ENCODE data around the gene PCNX3. TPM values are rescaled to one million over a fixed set of nuclear protein-coding genes. Genes with fewer than 3 reads are reported as not detected.

PCNX3 gene
- total RNA-seq, 1 experiment from 2014 or later, result 74.5 TPM

DNA sequence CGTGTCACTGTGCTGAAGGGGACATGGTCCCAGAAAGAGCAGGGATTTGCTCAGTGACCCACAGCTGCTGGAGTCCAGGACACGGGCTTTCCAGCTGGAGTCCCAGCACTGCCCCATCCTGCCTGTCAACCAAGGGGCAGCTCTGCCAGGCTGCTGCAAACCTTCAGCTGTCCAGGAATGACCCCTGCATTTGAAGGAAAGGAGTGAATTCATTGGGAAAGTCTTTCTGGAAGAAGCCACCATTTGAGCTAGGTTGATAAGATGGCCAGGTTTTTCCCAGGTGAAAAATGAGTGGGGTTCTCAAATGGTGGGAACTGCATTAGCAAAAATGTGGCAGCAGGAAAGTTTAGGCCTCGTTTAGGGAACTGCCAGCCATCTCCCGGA is 29.3 kb upstream of the PCNX3 start:
- no peak for TF ChIP-seq POLR2AphosphoS5 (IDR thresholded peaks at IDR 0.05; ENCODE audit: low read depth, low read length)
- TF ChIP-seq SIN3A (IDR thresholded peaks at IDR 0.05; ENCODE audit: borderline replicate concordance, insufficient read depth, low read depth, low read length), result no peak
- TF ChIP-seq TCF7L2 (IDR thresholded peaks at IDR 0.05; ENCODE audit: low read depth, low read length), result no peak
- TF ChIP-seq, protein P1, sequence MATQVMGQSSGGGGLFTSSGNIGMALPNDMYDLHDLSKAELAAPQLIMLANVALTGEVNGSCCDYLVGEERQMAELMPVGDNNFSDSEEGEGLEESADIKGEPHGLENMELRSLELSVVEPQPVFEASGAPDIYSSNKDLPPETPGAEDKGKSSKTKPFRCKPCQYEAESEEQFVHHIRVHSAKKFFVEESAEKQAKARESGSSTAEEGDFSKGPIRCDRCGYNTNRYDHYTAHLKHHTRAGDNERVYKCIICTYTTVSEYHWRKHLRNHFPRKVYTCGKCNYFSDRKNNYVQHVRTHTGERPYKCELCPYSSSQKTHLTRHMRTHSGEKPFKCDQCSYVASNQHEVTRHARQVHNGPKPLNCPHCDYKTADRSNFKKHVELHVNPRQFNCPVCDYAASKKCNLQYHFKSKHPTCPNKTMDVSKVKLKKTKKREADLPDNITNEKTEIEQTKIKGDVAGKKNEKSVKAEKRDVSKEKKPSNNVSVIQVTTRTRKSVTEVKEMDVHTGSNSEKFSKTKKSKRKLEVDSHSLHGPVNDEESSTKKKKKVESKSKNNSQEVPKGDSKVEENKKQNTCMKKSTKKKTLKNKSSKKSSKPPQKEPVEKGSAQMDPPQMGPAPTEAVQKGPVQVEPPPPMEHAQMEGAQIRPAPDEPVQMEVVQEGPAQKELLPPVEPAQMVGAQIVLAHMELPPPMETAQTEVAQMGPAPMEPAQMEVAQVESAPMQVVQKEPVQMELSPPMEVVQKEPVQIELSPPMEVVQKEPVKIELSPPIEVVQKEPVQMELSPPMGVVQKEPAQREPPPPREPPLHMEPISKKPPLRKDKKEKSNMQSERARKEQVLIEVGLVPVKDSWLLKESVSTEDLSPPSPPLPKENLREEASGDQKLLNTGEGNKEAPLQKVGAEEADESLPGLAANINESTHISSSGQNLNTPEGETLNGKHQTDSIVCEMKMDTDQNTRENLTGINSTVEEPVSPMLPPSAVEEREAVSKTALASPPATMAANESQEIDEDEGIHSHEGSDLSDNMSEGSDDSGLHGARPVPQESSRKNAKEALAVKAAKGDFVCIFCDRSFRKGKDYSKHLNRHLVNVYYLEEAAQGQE (IDR thresholded peaks at IDR 0.05; ENCODE audit: insufficient read depth in 1 of 2, low read depth in 2 of 2, low read length in 1 of 2), result no peak
- TF ChIP-seq, protein P2, sequence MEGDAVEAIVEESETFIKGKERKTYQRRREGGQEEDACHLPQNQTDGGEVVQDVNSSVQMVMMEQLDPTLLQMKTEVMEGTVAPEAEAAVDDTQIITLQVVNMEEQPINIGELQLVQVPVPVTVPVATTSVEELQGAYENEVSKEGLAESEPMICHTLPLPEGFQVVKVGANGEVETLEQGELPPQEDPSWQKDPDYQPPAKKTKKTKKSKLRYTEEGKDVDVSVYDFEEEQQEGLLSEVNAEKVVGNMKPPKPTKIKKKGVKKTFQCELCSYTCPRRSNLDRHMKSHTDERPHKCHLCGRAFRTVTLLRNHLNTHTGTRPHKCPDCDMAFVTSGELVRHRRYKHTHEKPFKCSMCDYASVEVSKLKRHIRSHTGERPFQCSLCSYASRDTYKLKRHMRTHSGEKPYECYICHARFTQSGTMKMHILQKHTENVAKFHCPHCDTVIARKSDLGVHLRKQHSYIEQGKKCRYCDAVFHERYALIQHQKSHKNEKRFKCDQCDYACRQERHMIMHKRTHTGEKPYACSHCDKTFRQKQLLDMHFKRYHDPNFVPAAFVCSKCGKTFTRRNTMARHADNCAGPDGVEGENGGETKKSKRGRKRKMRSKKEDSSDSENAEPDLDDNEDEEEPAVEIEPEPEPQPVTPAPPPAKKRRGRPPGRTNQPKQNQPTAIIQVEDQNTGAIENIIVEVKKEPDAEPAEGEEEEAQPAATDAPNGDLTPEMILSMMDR (IDR thresholded peaks at IDR 0.05), result no peak
- POLR2A ChIA-PET, result no interaction called here
- H3K9me3 ChIP-seq (ENCODE audit: control insufficient read depth, insufficient read depth, low read depth, low read length), result no peaks in the 10 kb centered on the region
- no peak overlapping the region for H3K27ac ChIP-seq (ENCODE audit: low read length)
- in situ Hi-C loops (cut with HindIII; ENCODE audit: low pct_unique_long_range_greater_than_20kb, low sequenced_read_pairs) (no loop called here), intact Hi-C loops (cut with micrococcal nuclease; ENCODE audit: unreplicated experiment) (no loop called here)
- no TSS peak for BruUV-seq (replicated peaks)
- no peak overlapping the region for H3K4me3 ChIP-seq (ENCODE audit: low read depth in 2 of 2, low read length in 2 of 2)
- peaks cover 17% of the 10 kb centered on the region for H3K4me1 ChIP-seq (ENCODE audit: control insufficient read depth, insufficient read depth, low read length)
- ATAC-seq (no peak), DNase-seq (ENCODE audit: low read depth, low spot score) (no peak)
- CTCF ChIA-PET, result no interaction called here
- H3K36me3 ChIP-seq (ENCODE audit: control insufficient read depth, insufficient read depth, low read length), result peaks cover 6% of the 10 kb centered on the region
- H3K27me3 ChIP-seq (ENCODE audit: control insufficient read depth, insufficient read depth, low read length), result no peaks in the 10 kb centered on the region

DNA sequence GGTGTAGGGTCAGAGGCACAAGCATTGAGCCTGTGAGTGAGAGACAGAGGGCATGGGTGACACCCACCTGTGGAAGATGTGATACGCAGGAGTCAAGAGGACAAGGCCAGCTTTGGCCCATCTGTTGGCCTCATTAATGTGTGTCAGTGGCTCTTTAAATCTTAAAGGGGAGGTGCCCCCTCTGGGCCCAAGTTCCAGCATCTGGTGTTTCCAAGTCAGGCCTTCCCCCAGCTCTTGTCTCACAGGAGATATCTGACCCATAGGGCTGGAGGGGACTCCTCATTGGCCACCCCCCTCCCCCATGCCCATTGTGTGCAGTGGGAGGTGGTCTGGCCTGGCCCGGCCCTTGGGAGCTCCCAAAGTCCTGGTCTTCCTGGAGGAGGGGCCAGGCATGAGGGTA is 28.9 kb upstream of the PCNX3 start:
- intact Hi-C loops (cut with micrococcal nuclease; ENCODE audit: unreplicated experiment), result no loop called here
- TF ChIP-seq, protein P1 (IDR thresholded peaks at IDR 0.05; ENCODE audit: insufficient read depth in 1 of 2, low read depth in 2 of 2, low read length in 1 of 2), result no peak
- no peak for TF ChIP-seq POLR2AphosphoS5 (IDR thresholded peaks at IDR 0.05; ENCODE audit: low read depth, low read length)
- TF ChIP-seq TCF7L2 (IDR thresholded peaks at IDR 0.05; ENCODE audit: low read depth, low read length), result no peak
- TF ChIP-seq, protein P2 (IDR thresholded peaks at IDR 0.05), result no peak
- TF ChIP-seq SIN3A (IDR thresholded peaks at IDR 0.05; ENCODE audit: borderline replicate concordance, insufficient read depth, low read depth, low read length), result no peak
- BruUV-seq (replicated peaks), result no TSS peak
- ATAC-seq (no peak), DNase-seq (ENCODE audit: low read depth, low spot score) (no peak)
- in situ Hi-C loops (cut with HindIII; ENCODE audit: low pct_unique_long_range_greater_than_20kb, low sequenced_read_pairs), result no loop called here
- H3K27ac ChIP-seq (ENCODE audit: low read length), result no peak overlapping the region
- H3K4me1 ChIP-seq (ENCODE audit: control insufficient read depth, insufficient read depth, low read length), result peaks cover 17% of the 10 kb centered on the region
- ChIA-PET POLR2A (no interaction called here), CTCF (no interaction called here)
- H3K27me3 ChIP-seq (ENCODE audit: control insufficient read depth, insufficient read depth, low read length), result no peaks in the 10 kb centered on the region
- no peak overlapping the region for H3K4me3 ChIP-seq (ENCODE audit: low read depth in 2 of 2, low read length in 2 of 2)
- H3K36me3 ChIP-seq (ENCODE audit: control insufficient read depth, insufficient read depth, low read length), result peaks cover 6% of the 10 kb centered on the region
- H3K9me3 ChIP-seq (ENCODE audit: control insufficient read depth, insufficient read depth, low read depth, low read length), result no peaks in the 10 kb centered on the region

Measured in Panc1 (cell line).